B cell (primary cell): ENCODE data around the gene PRUNE2.

Experiments used
- EZH2 ChIP-seq: IDR thresholded peaks from 2 replicates; pipeline ENCODE4 v1.6.1; 2012; ENCODE audit warnings: borderline replicate concordance, low read depth, mild to moderate bottlenecking, moderate library complexity, low read length; ENCODE audit not compliant: insufficient read depth, poor library complexity, severe bottlenecking
- TF ChIP-seq, protein P1 (sequence below): fragments of 200-600 bp; IDR thresholded peaks from one replicate; pipeline ENCODE4 v1.8.0; 2022; ENCODE audit warnings: antibody characterized with exemption, mild to moderate bottlenecking

DNA sequence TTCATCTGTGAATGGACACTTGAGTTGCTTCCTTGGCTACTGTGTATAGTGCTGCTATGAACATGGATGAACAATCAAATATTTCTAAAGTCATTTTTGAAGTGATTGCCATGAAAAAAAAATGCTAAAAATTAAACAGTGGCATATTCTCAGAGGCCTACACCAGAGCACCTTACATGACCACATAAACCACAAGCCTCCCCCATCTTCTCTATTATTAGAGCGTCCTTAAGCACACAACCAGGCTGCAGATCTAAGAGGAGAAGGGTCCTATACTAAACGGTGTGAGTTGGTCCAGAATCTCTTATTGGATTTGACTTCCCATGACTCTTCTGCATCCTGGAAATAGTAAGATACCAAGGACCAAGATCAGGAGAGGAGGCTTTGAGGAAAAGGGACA is 107.4 kb downstream of the PRUNE2 start:
- TF ChIP-seq, protein P1, sequence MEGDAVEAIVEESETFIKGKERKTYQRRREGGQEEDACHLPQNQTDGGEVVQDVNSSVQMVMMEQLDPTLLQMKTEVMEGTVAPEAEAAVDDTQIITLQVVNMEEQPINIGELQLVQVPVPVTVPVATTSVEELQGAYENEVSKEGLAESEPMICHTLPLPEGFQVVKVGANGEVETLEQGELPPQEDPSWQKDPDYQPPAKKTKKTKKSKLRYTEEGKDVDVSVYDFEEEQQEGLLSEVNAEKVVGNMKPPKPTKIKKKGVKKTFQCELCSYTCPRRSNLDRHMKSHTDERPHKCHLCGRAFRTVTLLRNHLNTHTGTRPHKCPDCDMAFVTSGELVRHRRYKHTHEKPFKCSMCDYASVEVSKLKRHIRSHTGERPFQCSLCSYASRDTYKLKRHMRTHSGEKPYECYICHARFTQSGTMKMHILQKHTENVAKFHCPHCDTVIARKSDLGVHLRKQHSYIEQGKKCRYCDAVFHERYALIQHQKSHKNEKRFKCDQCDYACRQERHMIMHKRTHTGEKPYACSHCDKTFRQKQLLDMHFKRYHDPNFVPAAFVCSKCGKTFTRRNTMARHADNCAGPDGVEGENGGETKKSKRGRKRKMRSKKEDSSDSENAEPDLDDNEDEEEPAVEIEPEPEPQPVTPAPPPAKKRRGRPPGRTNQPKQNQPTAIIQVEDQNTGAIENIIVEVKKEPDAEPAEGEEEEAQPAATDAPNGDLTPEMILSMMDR: no peak
- no peak for TF ChIP-seq EZH2
